Upper lobe of left lung (tissue), 6 donors: ENCODE measurements around the gene CCN5. TPM values are rescaled to one million over a fixed set of nuclear protein-coding genes. Genes with fewer than 3 reads are reported as not detected.

Experiments
- ATAC-seq, 2 donors: fragments of 200-7000 bp; cut with Tn5 transposase; one replicate each; pipeline ENCODE4 v1.9.1; 2022; ENCODE audit warnings: mild to moderate bottlenecking in 2 of 2, moderate library complexity in 2 of 2; ENCODE audit not compliant: low FRiP score in 2 of 2
- DNase-seq, 2 donors: peaks; one replicate each; pipeline ENCODE4 v3.0.0-alpha.2; 2019 to 2020
- H3K27ac ChIP-seq, 4 donors: fragments of 200-600 bp; sonication (generic); one replicate each; pipeline ENCODE4 v1.5.1; 2016 to 2019
- H3K27me3 ChIP-seq, 4 donors: fragments of 200-600 bp; sonication (generic); one replicate each; pipeline ENCODE4 v1.5.1; 2017 to 2019
- H3K36me3 ChIP-seq, 4 donors: fragments of 200-600 bp; sonication (generic); one replicate each; pipeline ENCODE4 v1.5.1; 2016 to 2019
- H3K4me1 ChIP-seq, 4 donors: fragments of 200-600 bp; sonication (generic); one replicate each; pipeline ENCODE4 v1.5.1; 2018 to 2019
- H3K4me3 ChIP-seq, 4 donors: fragments of 200-600 bp; sonication (generic); one replicate each; pipeline ENCODE4 v1.5.1; 2017 to 2019; ENCODE audit warnings: mild to moderate bottlenecking in 2 of 4, moderate library complexity in 1 of 4
- H3K9me3 ChIP-seq, 4 donors: fragments of 200-600 bp; sonication (generic); one replicate each; pipeline ENCODE4 v1.5.1; 2018 to 2019
- CTCF ChIP-seq, 6 experiments: fragments of 450-650 bp in 4 of 6; fragments of 200-600 bp in 2 of 6; sonication (generic) in 2 of 6; IDR thresholded peaks; one replicate each; pipeline ENCODE4 v1.5.1; 2016 to 2019; ENCODE audit warnings: antibody characterized with exemption in 6 of 6
- EP300 ChIP-seq, 4 donors: sonication (generic); formaldehyde crosslinking; IDR thresholded peaks; one replicate each; pipeline ENCODE4 v1.5.1; 2017; ENCODE audit warnings: antibody characterized with exemption in 4 of 4, control low read depth in 2 of 4
- POLR2A ChIP-seq, 4 donors: fragments of 450-650 bp; IDR thresholded peaks; one replicate each; pipeline ENCODE4 v1.5.1; 2016 to 2017; ENCODE audit warnings: antibody characterized with exemption in 4 of 4, mild to moderate bottlenecking in 2 of 4
- POLR2AphosphoS5 ChIP-seq, 2 donors: sonication (generic); formaldehyde crosslinking; IDR thresholded peaks; one replicate each; pipeline ENCODE4 v1.5.1; 2017; ENCODE audit warnings: antibody characterized with exemption in 2 of 2
- WGBS, 2 donors: methylation state at CpG; one replicate each; pipeline ENCODE4 v1.1.5; 2017 to 2018; 5-methylcytosine and 5-hydroxymethylcytosine counted together
- total RNA-seq, 6 donors: library from RNA; depleted of rRNA in 4 of 6; stranded (reverse); fragments of >200 nt in 4 of 6; gene quantifications; one replicate each; pipeline versions ENCODE4 v1.1.0 to v1.2.1, GENCODE V29; 2016 to 2021
- donor health status: DM: no; HTN: no; CAD: no; lungs with moderate emphysema.
- donor health status: DM: no; HTN: yes; CAD: no; lungs with severe emphysema.

CCN5 gene
- total RNA-seq, 6 donors from 2014 or later, result 44.9 to 168 (median 122) TPM

GRCh38 chr20:44678990-44679611 is 36.1 kb upstream of the CCN5 start:
- TF ChIP-seq POLR2AphosphoS5 (IDR thresholded peaks at IDR 0.05) (no peak), POLR2A (IDR thresholded peaks at IDR 0.05) (no peak), CTCF (IDR thresholded peaks at IDR 0.05) (no peak), EP300 (IDR thresholded peaks at IDR 0.05) (no peak)
- Histone ChIP-seq H3K27me3 (no peaks in the 10 kb centered on the region), H3K27ac (no peak overlapping the region), H3K36me3 (no peaks in the 10 kb centered on the region), H3K9me3 (no peaks in the 10 kb centered on the region), H3K4me3 (no peak overlapping the region), H3K4me1 (no peaks in the 10 kb centered on the region)
- ATAC-seq (no peak), DNase-seq (no peak)
- 89 to 90% methylated on average over 12 of the region's 12 CpGs for WGBS, 2 donors

GRCh38 chr20:44681796-44682566 is 33.2 kb upstream of the CCN5 start:
- H3K4me1 ChIP-seq, result peaks cover 10 to 11% (median 10%) of the 10 kb centered on the region in 4 donors
- WGBS, 2 donors, result 86 to 94% methylated on average over 6 to 11 of the region's 11 CpGs
- DNase-seq (no peak), ATAC-seq (no peak)
- TF ChIP-seq EP300 (IDR thresholded peaks at IDR 0.05) (no peak), POLR2A (IDR thresholded peaks at IDR 0.05) (no peak), POLR2AphosphoS5 (IDR thresholded peaks at IDR 0.05) (no peak), CTCF (IDR thresholded peaks at IDR 0.05) (no peak)
- H3K4me3 ChIP-seq, result no peak overlapping the region
- no peaks in the 10 kb centered on the region for H3K27me3 ChIP-seq
- H3K9me3 ChIP-seq, result no peaks in the 10 kb centered on the region
- H3K27ac ChIP-seq, result no peak overlapping the region
- no peaks in the 10 kb centered on the region for H3K36me3 ChIP-seq

GRCh38 chr20:44683263-44684046 is 31.7 kb upstream of the CCN5 start:
- Histone ChIP-seq H3K36me3 (no peaks in the 10 kb centered on the region), H3K9me3 (no peaks in the 10 kb centered on the region), H3K27me3 (no peaks in the 10 kb centered on the region), H3K4me1 (peaks cover 10 to 11% (median 10%) of the 10 kb centered on the region in 4 donors), H3K27ac (no peak overlapping the region), H3K4me3 (no peak overlapping the region)
- ATAC-seq (peak; percentile 51 to 74), DNase-seq (peak in 1 of 2 donors; percentile 37)
- TF ChIP-seq EP300 (IDR thresholded peaks at IDR 0.05), result no peak
- peak; percentile 34 to 72 (median 42) for TF ChIP-seq CTCF (IDR thresholded peaks at IDR 0.05)
- 38 to 64% methylated on average over 8 to 10 of the region's 10 CpGs for WGBS, 2 donors

GRCh38 chr20:44684047-44684967 is 30.9 kb upstream of the CCN5 start:
- Histone ChIP-seq H3K9me3 (no peaks in the 10 kb centered on the region), H3K4me1 (peaks cover 10 to 11% (median 10%) of the 10 kb centered on the region in 4 donors), H3K27me3 (no peaks in the 10 kb centered on the region), H3K36me3 (no peaks in the 10 kb centered on the region), H3K4me3 (no peak overlapping the region), H3K27ac (no peak overlapping the region)
- WGBS, 2 donors, result 71 to 87% methylated on average over 5 to 6 of the region's 6 CpGs
- ATAC-seq, result peak in 1 of 2 donors; percentile 22
- TF ChIP-seq CTCF (IDR thresholded peaks at IDR 0.05) (no peak), POLR2A (IDR thresholded peaks at IDR 0.05) (no peak), EP300 (IDR thresholded peaks at IDR 0.05) (no peak)
- peak in 1 of 2 donors; percentile 31 for DNase-seq
